IMR-90 (cell line): Measurements from ENCODE around the gene NF1. TPM values are rescaled to one million over a fixed set of nuclear protein-coding genes. Genes with fewer than 3 reads are reported as not detected.

Experiments used
- ATAC-seq: fragments of 200-7000 bp; cut with Tn5 transposase; 2 replicates; pipeline ENCODE4 v1.9.1; 2020; ENCODE audit warnings: low read depth, mild to moderate bottlenecking, moderate library complexity
- BruUV-seq: library from RNA; stranded (reverse); fragments of 400-500 nt; replicated peaks from 2 replicates; lab custom pipeline; 2021; lab: Mats Ljungman, UMichigan
- CTCF ChIA-PET: fragments of 300-600 bp; formaldehyde crosslinking; extraction: SDS; loops from one replicate; lab custom pipeline; 2021; ENCODE audit warnings: antibody characterized with exemption; lab: Yijun Ruan, JAX
- POLR2A ChIA-PET: fragments of 300-600 bp; sonication (Branson Sonifier 250); formaldehyde crosslinking; loops from one replicate; lab custom pipeline; 2022; ENCODE audit warnings: antibody characterized with exemption; ENCODE audit not compliant: unreplicated experiment; lab: Charles Lee
- DNase-seq: peaks from one replicate; pipeline ENCODE4 v3.0.0; 2013
- H2AFZ ChIP-seq: replicated peaks from 2 replicates; pipeline ENCODE3; 2013; ENCODE audit warnings: low read length, mild to moderate bottlenecking; ENCODE audit not compliant: poor library complexity
- H2AK5ac ChIP-seq: 2 replicates; pipeline ENCODE4 v1.6.1; 2013; ENCODE audit warnings: low read depth, low read length, inconsistent platforms
- H2AK9ac ChIP-seq: replicated peaks from 2 replicates; pipeline ENCODE3; 2013; ENCODE audit warnings: mild to moderate bottlenecking, low read depth, low read length, moderate library complexity; ENCODE audit not compliant: poor library complexity
- H2BK120ac ChIP-seq: 2 replicates; pipeline ENCODE4 v1.6.1; 2013; ENCODE audit warnings: low read depth, low read length, inconsistent platforms
- H2BK15ac ChIP-seq: 3 replicates; pipeline ENCODE4 v1.6.1; 2013; ENCODE audit warnings: low read depth, low read length, inconsistent platforms
- H2BK20ac ChIP-seq: 2 replicates; pipeline ENCODE4 v1.6.1; 2013; ENCODE audit warnings: low read depth, mild to moderate bottlenecking, inconsistent platforms, low read length, moderate library complexity
- H2BK5ac ChIP-seq: 2 replicates; pipeline ENCODE4 v1.6.1; 2013; ENCODE audit warnings: mild to moderate bottlenecking, low read depth, low read length, inconsistent platforms; ENCODE audit not compliant: poor library complexity, severe bottlenecking
- H3K14ac ChIP-seq: replicated peaks from 2 replicates; pipeline ENCODE4 v1.6.1; 2013; ENCODE audit warnings: low read depth, low read length, inconsistent platforms
- H3K18ac ChIP-seq: 2 replicates; pipeline ENCODE4 v1.6.1; 2013; ENCODE audit warnings: low read depth, low read length, control low read depth
- H3K23ac ChIP-seq: 2 replicates; pipeline ENCODE4 v1.6.1; 2013; ENCODE audit warnings: low read depth, low read length, inconsistent platforms
- H3K27ac ChIP-seq: 2 replicates; pipeline ENCODE4 v1.5.1; 2013; ENCODE audit warnings: mild to moderate bottlenecking, control low read depth, low read length; ENCODE audit not compliant: insufficient read depth
- H3K27me3 ChIP-seq: 2 replicates; pipeline ENCODE4 v1.6.1; 2013; ENCODE audit warnings: low read length; ENCODE audit not compliant: control insufficient read depth, insufficient read depth
- H3K36me3 ChIP-seq: 2 replicates; pipeline ENCODE4 v1.6.1; 2013; ENCODE audit warnings: low read length, mixed read lengths; ENCODE audit not compliant: control insufficient read depth, insufficient read depth
- H3K4ac ChIP-seq: 2 replicates; pipeline ENCODE4 v1.6.1; 2013; ENCODE audit warnings: low read depth, low read length, inconsistent platforms
- H3K4me1 ChIP-seq: 2 replicates; pipeline ENCODE4 v1.6.1; 2013; ENCODE audit warnings: low read length, mixed read lengths; ENCODE audit not compliant: control insufficient read depth, insufficient read depth
- H3K4me2 ChIP-seq: 2 replicates; pipeline ENCODE4 v1.6.1; 2013; ENCODE audit warnings: low read depth, mild to moderate bottlenecking, control low read depth, low read length, moderate library complexity
- H3K4me3 ChIP-seq: 2 replicates; pipeline ENCODE4 v1.5.1; 2013; ENCODE audit warnings: low read depth, mild to moderate bottlenecking, control low read depth, low read length, moderate library complexity; ENCODE audit not compliant: insufficient read depth
- H3K56ac ChIP-seq: 2 replicates; pipeline ENCODE4 v1.6.1; 2013; ENCODE audit warnings: low read length, inconsistent platforms; ENCODE audit not compliant: insufficient read depth; ENCODE audit errors: extremely low read depth
- H3K79me1 ChIP-seq, 2 experiments: 2 replicates each; pipeline ENCODE4 v1.6.1; 2013; ENCODE audit warnings: low read length in 2 of 2, inconsistent platforms in 1 of 2, low read depth in 1 of 2
- H3K9ac ChIP-seq: 2 replicates; pipeline ENCODE4 v1.6.1; 2013; ENCODE audit warnings: low read depth, low read length, control low read depth
- H3K9me1 ChIP-seq: 2 replicates; pipeline ENCODE4 v1.6.1; 2013; ENCODE audit warnings: low read length, inconsistent platforms; ENCODE audit not compliant: insufficient read depth
- H3K9me3 ChIP-seq: 2 replicates; pipeline ENCODE4 v1.6.1; 2013; ENCODE audit warnings: low read length; ENCODE audit not compliant: control insufficient read depth, insufficient read depth
- H4K20me1 ChIP-seq: 2 replicates; pipeline ENCODE4 v1.6.1; 2013; ENCODE audit warnings: low read length, inconsistent platforms; ENCODE audit not compliant: insufficient read depth
- H4K5ac ChIP-seq: 2 replicates; pipeline ENCODE4 v1.6.1; 2013; ENCODE audit warnings: mild to moderate bottlenecking, low read depth, low read length, control low read depth
- H4K8ac ChIP-seq, 2 experiments: 2 replicates each; pipeline ENCODE4 v1.6.1; 2013; ENCODE audit warnings: low read depth in 2 of 2, low read length in 2 of 2, control low read depth in 1 of 2, inconsistent platforms in 1 of 2
- H4K91ac ChIP-seq: 2 replicates; pipeline ENCODE4 v1.6.1; 2013; ENCODE audit warnings: low read depth, low read length, inconsistent platforms; ENCODE audit not compliant: insufficient read depth
- CEBPB ChIP-seq: IDR thresholded peaks from 2 replicates; pipeline ENCODE4 v1.6.1; 2012; ENCODE audit warnings: low read depth, low read length, improper control_type of control experiment
- CHD1 ChIP-seq: IDR thresholded peaks from 2 replicates; pipeline ENCODE4 v1.6.1; 2012; ENCODE audit warnings: low read depth, low read length, improper control_type of control experiment
- ELK1 ChIP-seq: fragments of 150-350 bp; IDR thresholded peaks from 2 replicates; pipeline ENCODE4 v1.6.1; 2016; ENCODE audit warnings: low read depth, mild to moderate bottlenecking, low read length, moderate library complexity, borderline replicate concordance
- FOS ChIP-seq: fragments of 150-350 bp; IDR thresholded peaks from 2 replicates; pipeline ENCODE4 v1.6.1; 2016; ENCODE audit warnings: low read depth, low read length
- MAFK ChIP-seq: IDR thresholded peaks from 2 replicates; pipeline ENCODE4 v1.6.1; 2012; ENCODE audit warnings: low read depth, low read length, improper control_type of control experiment
- NFE2L2 ChIP-seq: fragments of 150-350 bp; IDR thresholded peaks from 2 replicates; pipeline ENCODE4 v1.6.1; 2016; ENCODE audit warnings: low read depth, mild to moderate bottlenecking, low read length
- POLR2A ChIP-seq: IDR thresholded peaks from 2 replicates; pipeline ENCODE4 v1.6.1; 2012; ENCODE audit warnings: mild to moderate bottlenecking, low read depth, low read length
- RCOR1 ChIP-seq: IDR thresholded peaks from 2 replicates; pipeline ENCODE4 v1.6.1; 2012; ENCODE audit warnings: mild to moderate bottlenecking, low read length, improper control_type of control experiment; ENCODE audit not compliant: insufficient replicate concordance
- RFX5 ChIP-seq: IDR thresholded peaks from 2 replicates; pipeline ENCODE4 v1.8.0; 2012; ENCODE audit warnings: low read depth, mild to moderate bottlenecking, low read length, moderate library complexity
- SMC3 ChIP-seq: fragments of 150-350 bp; IDR thresholded peaks from 2 replicates; pipeline ENCODE4 v1.6.1; 2016; ENCODE audit warnings: low read depth, mild to moderate bottlenecking, antibody characterized with exemption, low read length, moderate library complexity
- USF2 ChIP-seq: fragments of 150-350 bp; IDR thresholded peaks from 2 replicates; pipeline ENCODE4 v1.6.1; 2017; ENCODE audit warnings: mild to moderate bottlenecking, antibody characterized with exemption, low read length, low read depth
- WGBS, 2 experiments: methylation state at CpG; one replicate each; pipeline versions ENCODE4 v1.1.5 to v1.1.7; 2013; ENCODE audit warnings: missing lambda C conversion rate in 2 of 2; ENCODE audit not compliant: insufficient read length in 1 of 2; ENCODE audit errors: extremely low coverage in 2 of 2; 5-methylcytosine and 5-hydroxymethylcytosine counted together
- dilution Hi-C: fragments of 300-500 bp; cut with HindIII; formaldehyde crosslinking; loops from one replicate; pipeline ENCODE4 v1.14.3; 2018; ENCODE audit warnings: low sequenced_read_pairs; ENCODE audit not compliant: unreplicated experiment
- in situ Hi-C: fragments of 300-500 bp; cut with MboI; formaldehyde crosslinking; loops from 3 replicates; pipeline ENCODE4 v1.14.3; 2019; ENCODE audit warnings: low sequenced_read_pairs, inconsistent platforms, mixed read lengths
- intact Hi-C: fragments of 100-400 bp; cut with micrococcal nuclease; formaldehyde crosslinking; loops from 2 replicates; pipeline ENCODE4 v1.10.0; 2022
- polyA plus RNA-seq, 3 experiments: library from polyadenylated mRNA; depleted of rRNA; stranded (reverse); fragments of >200 nt; gene quantifications; 2 replicates each; pipeline ENCODE4 v1.2.3, GENCODE V29; 2012; ENCODE audit warnings: low replicate concordance in 1 of 3
- total RNA-seq: library from RNA; depleted of rRNA; stranded (reverse); fragments of >200 nt; gene quantifications from 2 replicates; pipeline ENCODE4 v1.2.3, GENCODE V29; 2012

NF1 gene
- total and polyA plus RNA-seq, 2 of the 4 experiments (the other 2 are of a cell fraction): 17.9 to 48.6 TPM

- DNase-seq (no peak), ATAC-seq (no peak)
- H3K4me2 ChIP-seq: no peak overlapping the region
- dilution Hi-C loops: no loop called here
- H3K9ac ChIP-seq: no peak overlapping the region
- no peak overlapping the region for H3K56ac ChIP-seq
- H4K91ac ChIP-seq: no peak overlapping the region
- in situ Hi-C loops: no loop called here
- intact Hi-C loops: no loop called here
- no peak overlapping the region for H2AFZ ChIP-seq
- no TSS peak for BruUV-seq
- TF ChIP-seq CEBPB: no peak
- no peak for TF ChIP-seq SMC3
- TF ChIP-seq RFX5: no peak
- no peak for TF ChIP-seq ELK1
- TF ChIP-seq CHD1: no peak
- TF ChIP-seq USF2: no peak
- no peak for TF ChIP-seq MAFK
- TF ChIP-seq POLR2A: no peak
- TF ChIP-seq NFE2L2: no peak
- no peak for TF ChIP-seq RCOR1
- TF ChIP-seq FOS: no peak
- no peak overlapping the region for H3K27ac ChIP-seq
- WGBS, 2 experiments: no CpG with 5 or more reads among the region's 3 CpGs
- no peak overlapping the region for H3K23ac ChIP-seq
- CTCF ChIA-PET: no interaction called here
- peaks cover 9 to 31% of the 10 kb centered on the region in 2 experiments for H3K79me1 ChIP-seq
- no peak overlapping the region for H2BK120ac ChIP-seq
- no peaks in the 10 kb centered on the region; the same call in 1 of the 2 replicates for H3K36me3 ChIP-seq
- no peak overlapping the region for H2AK5ac ChIP-seq
- H3K9me3 ChIP-seq: no peaks in the 10 kb centered on the region
- no peak overlapping the region for H3K18ac ChIP-seq
- H3K14ac ChIP-seq: no peak overlapping the region
- H3K9me1 ChIP-seq: no peaks in the 10 kb centered on the region; the same call in 1 of the 2 replicates
- H3K27me3 ChIP-seq: no peaks in the 10 kb centered on the region
- no peak overlapping the region for H2AK9ac ChIP-seq
- H4K20me1 ChIP-seq: no peaks in the 10 kb centered on the region; the same call in 1 of the 2 replicates
- H3K4me3 ChIP-seq: no peak overlapping the region
- no peaks in the 10 kb centered on the region for H3K4me1 ChIP-seq
- no peak overlapping the region for H2BK15ac ChIP-seq
- POLR2A ChIA-PET: no interaction called here
- no peak overlapping the region for H3K4ac ChIP-seq
- no peak overlapping the region for H2BK20ac ChIP-seq
- H2BK5ac ChIP-seq: no peak overlapping the region
- no peak overlapping the region for H4K5ac ChIP-seq
- H4K8ac ChIP-seq: no peak overlapping the region
These were observed 199.5 kb downstream of the NF1 start for GRCh38 chr17:31294231-31294630.
